GM12874 (cell line): ENCODE results near the gene ADAMTSL1.

Experiments used
- CTCF ChIP-seq: IDR thresholded peaks from 2 replicates; pipeline ENCODE4 v1.5.1; 2011; ENCODE audit warnings: low read depth, mild to moderate bottlenecking, control low read depth, low read length, moderate library complexity; ENCODE audit not compliant: insufficient read depth

The ADAMTSL1 gene

GRCh38 chr9:18569941-18570630 is 96.1 kb downstream of the ADAMTSL1 start:
- TF ChIP-seq CTCF, result no peak

GRCh38 chr9:18573021-18573556 is 99.1 kb downstream of the ADAMTSL1 start:
- no peak for TF ChIP-seq CTCF

GRCh38 chr9:18575686-18576085 is 101.7 kb downstream of the ADAMTSL1 start:
- TF ChIP-seq CTCF, result no peak

- no peak for TF ChIP-seq CTCF
These were observed 105.6 kb downstream of the ADAMTSL1 start for GRCh38 chr9:18579536-18579935.

- no peak for TF ChIP-seq CTCF
These were observed 106.2 kb downstream of the ADAMTSL1 start for GRCh38 chr9:18580151-18580550.

GRCh38 chr9:18585996-18586395 is 112.0 kb downstream of the ADAMTSL1 start:
- TF ChIP-seq CTCF, result no peak

GRCh38 chr9:18588002-18588401 is 114.0 kb downstream of the ADAMTSL1 start:
- no peak for TF ChIP-seq CTCF
